RKO (cell line): Measurements from ENCODE around the gene AREL1.
A peak's percentile ranks its signal among the peaks of the same experiment; 100 is the strongest.

Experiments used
- DNase-seq: peaks from one replicate; pipeline ENCODE4 v3.0.0-alpha.2; 2016; ENCODE audit warnings: low spot score

Gene AREL1

GRCh38 chr14:74635847-74636246 is 77.0 kb downstream of the AREL1 start:
- no peak for DNase-seq

GRCh38 chr14:74634964-74635363 is 77.9 kb downstream of the AREL1 start:
- DNase-seq = no peak

GRCh38 chr14:74634481-74634880 is 78.4 kb downstream of the AREL1 start:
- DNase-seq = no peak

- no peak for DNase-seq
Measured at GRCh38 chr14:74630881-74631690, 81.8 kb downstream of the AREL1 start.

- DNase-seq = no peak
Measured at GRCh38 chr14:74628418-74628817, 84.5 kb downstream of the AREL1 start.

GRCh38 chr14:74627076-74627475 is 85.8 kb downstream of the AREL1 start:
- no peak for DNase-seq

GRCh38 chr14:74622257-74622656 is 90.6 kb downstream of the AREL1 start:
- no peak for DNase-seq

- DNase-seq = no peak
Measured at GRCh38 chr14:74621556-74621955, 91.3 kb downstream of the AREL1 start.

- DNase-seq = no peak
Measured at GRCh38 chr14:74620923-74621322, 92.0 kb downstream of the AREL1 start.

GRCh38 chr14:74620497-74620921 is 92.4 kb downstream of the AREL1 start:
- peak; percentile 86 for DNase-seq

- peak; percentile 98 for DNase-seq
Measured at GRCh38 chr14:74619672-74620131, 93.2 kb downstream of the AREL1 start.

- DNase-seq = peak; percentile 97
Measured at GRCh38 chr14:74618078-74618952, 94.6 kb downstream of the AREL1 start.

GRCh38 chr14:74616996-74617700 is 95.7 kb downstream of the AREL1 start:
- peak; percentile 83 for DNase-seq

GRCh38 chr14:74616507-74616906 is 96.4 kb downstream of the AREL1 start:
- DNase-seq = peak; percentile 97

GRCh38 chr14:74615735-74616134 is 97.1 kb downstream of the AREL1 start:
- DNase-seq = no peak

GRCh38 chr14:74614508-74615495 is 98.1 kb downstream of the AREL1 start:
- peak; percentile 66 for DNase-seq

- DNase-seq = peak; percentile 52
Measured at GRCh38 chr14:74613211-74613914, 99.5 kb downstream of the AREL1 start.

- no peak for DNase-seq
Measured at GRCh38 chr14:74612350-74613021, 100.4 kb downstream of the AREL1 start.

- no peak for DNase-seq
Measured at GRCh38 chr14:74611650-74612349, 101.1 kb downstream of the AREL1 start, which contains the start of gene LTBP2. Gene LTBP2 (minus strand): TSS chr14:74612237. CDS start chr14:74611944, 293 bp downstream.
